ENCODE measurements around the gene CDKAL1.

Gene CDKAL1

DNA sequence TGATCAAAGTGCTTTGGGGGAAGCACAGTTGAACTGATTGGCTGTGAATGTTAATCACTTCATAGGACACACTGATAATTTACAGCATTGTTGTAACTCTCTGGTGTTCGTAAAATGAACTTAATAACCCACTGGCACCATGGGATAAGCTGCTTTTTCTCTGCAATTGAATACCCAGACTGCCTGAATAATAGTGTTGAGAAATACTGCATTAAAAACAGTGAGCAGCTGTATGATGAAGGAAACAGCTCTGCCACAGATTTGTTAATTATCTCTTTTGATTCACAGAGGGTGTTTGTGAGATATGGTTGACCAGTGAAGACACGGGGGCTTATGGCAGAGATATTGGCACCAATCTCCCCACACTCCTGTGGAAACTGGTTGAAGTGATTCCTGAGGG, 420.9 kb downstream of the CDKAL1 start:
- Histone ChIP-seq H3K9ac (ENCODE audit: low read length) (peak overlapping the region; percentile 77), H3K36me3 (replicated peaks; ENCODE audit: low read depth, low read length) (no peaks in the 10 kb centered on the region), H3K4me1 (ENCODE audit: low read length) (peaks cover 64% of the 10 kb centered on the region), H4K20me1 (ENCODE audit: insufficient read depth, low read length) (no peaks in the 10 kb centered on the region), H2AFZ (ENCODE audit: low read depth, low read length) (peak overlapping the region; percentile 33; the same call in 1 of the 2 replicates), H3K4me3 (ENCODE audit: low read length) (peak overlapping the region; percentile 71), H3K27me3 (ENCODE audit: low read depth, low read length) (no peaks in the 10 kb centered on the region), H3K79me2 (ENCODE audit: low read length) (no peaks in the 10 kb centered on the region), H3K4me2 (ENCODE audit: low read length) (peak overlapping the region; percentile 96), H3K27ac (ENCODE audit: low read length) (peak overlapping the region; percentile 97), H3K9me3 (ENCODE audit: insufficient read depth, low read length) (no peaks in the 10 kb centered on the region)
- TF ChIP-seq, protein P1, sequence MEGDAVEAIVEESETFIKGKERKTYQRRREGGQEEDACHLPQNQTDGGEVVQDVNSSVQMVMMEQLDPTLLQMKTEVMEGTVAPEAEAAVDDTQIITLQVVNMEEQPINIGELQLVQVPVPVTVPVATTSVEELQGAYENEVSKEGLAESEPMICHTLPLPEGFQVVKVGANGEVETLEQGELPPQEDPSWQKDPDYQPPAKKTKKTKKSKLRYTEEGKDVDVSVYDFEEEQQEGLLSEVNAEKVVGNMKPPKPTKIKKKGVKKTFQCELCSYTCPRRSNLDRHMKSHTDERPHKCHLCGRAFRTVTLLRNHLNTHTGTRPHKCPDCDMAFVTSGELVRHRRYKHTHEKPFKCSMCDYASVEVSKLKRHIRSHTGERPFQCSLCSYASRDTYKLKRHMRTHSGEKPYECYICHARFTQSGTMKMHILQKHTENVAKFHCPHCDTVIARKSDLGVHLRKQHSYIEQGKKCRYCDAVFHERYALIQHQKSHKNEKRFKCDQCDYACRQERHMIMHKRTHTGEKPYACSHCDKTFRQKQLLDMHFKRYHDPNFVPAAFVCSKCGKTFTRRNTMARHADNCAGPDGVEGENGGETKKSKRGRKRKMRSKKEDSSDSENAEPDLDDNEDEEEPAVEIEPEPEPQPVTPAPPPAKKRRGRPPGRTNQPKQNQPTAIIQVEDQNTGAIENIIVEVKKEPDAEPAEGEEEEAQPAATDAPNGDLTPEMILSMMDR (IDR thresholded peaks at IDR 0.05; ENCODE audit: low read depth, low read length): no peak
- TF ChIP-seq EZH2phosphoT487 (IDR thresholded peaks at IDR 0.05; ENCODE audit: low read depth): no peak

DNA sequence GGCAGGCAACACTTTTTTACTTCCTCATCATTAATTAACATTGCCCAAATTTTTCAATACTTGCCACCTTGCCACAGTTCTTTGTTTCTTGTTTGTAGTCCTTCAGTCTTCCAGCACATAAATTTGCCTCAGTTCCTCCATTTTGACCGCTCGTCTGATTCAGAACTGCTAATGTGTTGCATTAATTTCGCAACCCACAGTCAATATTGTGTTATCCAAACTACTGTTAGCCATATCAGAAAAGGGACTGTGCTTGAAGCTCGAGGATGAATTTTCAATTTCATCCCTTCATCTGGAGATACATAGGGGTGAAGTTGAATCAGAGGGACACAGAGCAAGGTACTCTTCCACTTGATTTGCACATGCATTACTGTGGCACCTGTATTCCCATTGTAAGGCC, 421.5 kb downstream of the CDKAL1 start:
- Histone ChIP-seq H3K4me2 (ENCODE audit: low read length) (peak overlapping the region; percentile 96), H3K79me2 (ENCODE audit: low read length) (no peaks in the 10 kb centered on the region), H3K27ac (ENCODE audit: low read length) (peak overlapping the region; percentile 97), H3K9ac (ENCODE audit: low read length) (peak overlapping the region; percentile 31; the same call in 1 of the 2 replicates), H3K9me3 (ENCODE audit: insufficient read depth, low read length) (no peaks in the 10 kb centered on the region), H3K4me1 (ENCODE audit: low read length) (peaks cover 64% of the 10 kb centered on the region), H2AFZ (ENCODE audit: low read depth, low read length) (no peak overlapping the region), H3K27me3 (ENCODE audit: low read depth, low read length) (no peaks in the 10 kb centered on the region), H3K36me3 (replicated peaks; ENCODE audit: low read depth, low read length) (no peaks in the 10 kb centered on the region), H4K20me1 (ENCODE audit: insufficient read depth, low read length) (no peaks in the 10 kb centered on the region), H3K4me3 (ENCODE audit: low read length) (peak overlapping the region; percentile 71)
- TF ChIP-seq, protein P1 (IDR thresholded peaks at IDR 0.05; ENCODE audit: low read depth, low read length): no peak
- no peak for TF ChIP-seq EZH2phosphoT487 (IDR thresholded peaks at IDR 0.05; ENCODE audit: low read depth)

DNA sequence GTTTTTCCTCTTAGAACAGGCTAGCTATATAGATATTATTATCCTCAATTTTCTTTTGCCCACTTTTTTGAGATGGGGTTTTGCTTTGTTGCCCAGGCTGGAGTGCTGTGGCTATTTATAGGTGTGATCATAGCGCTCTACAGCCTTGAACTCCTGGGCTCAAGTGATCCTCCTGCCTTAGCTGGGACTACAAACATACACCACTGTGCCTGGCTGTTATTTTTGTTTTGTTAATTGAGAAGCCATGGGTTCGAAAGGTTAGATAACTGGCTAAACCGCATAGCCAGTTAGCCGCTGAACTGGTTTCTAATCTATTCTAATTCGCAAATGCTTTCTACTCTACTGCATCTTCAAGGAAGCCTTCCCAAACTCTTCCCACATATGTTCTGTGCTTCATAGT, 425.8 kb downstream of the CDKAL1 start:
- H3K9me3 ChIP-seq (ENCODE audit: insufficient read depth, low read length): no peaks in the 10 kb centered on the region
- no peak overlapping the region for H3K4me3 ChIP-seq (ENCODE audit: low read length)
- no peaks in the 10 kb centered on the region for H4K20me1 ChIP-seq (ENCODE audit: insufficient read depth, low read length)
- no peak overlapping the region for H3K27ac ChIP-seq (ENCODE audit: low read length)
- no peaks in the 10 kb centered on the region for H3K27me3 ChIP-seq (ENCODE audit: low read depth, low read length)
- no peak overlapping the region for H3K4me2 ChIP-seq (ENCODE audit: low read length)
- no peak overlapping the region for H2AFZ ChIP-seq (ENCODE audit: low read depth, low read length)
- no peaks in the 10 kb centered on the region for H3K36me3 ChIP-seq (replicated peaks; ENCODE audit: low read depth, low read length)
- no peak for TF ChIP-seq EZH2phosphoT487 (IDR thresholded peaks at IDR 0.05; ENCODE audit: low read depth)
- TF ChIP-seq, protein P1 (IDR thresholded peaks at IDR 0.05; ENCODE audit: low read depth, low read length): no peak
- H3K4me1 ChIP-seq (ENCODE audit: low read length): peaks cover 35% of the 10 kb centered on the region
- H3K79me2 ChIP-seq (ENCODE audit: low read length): no peaks in the 10 kb centered on the region
- H3K9ac ChIP-seq (ENCODE audit: low read length): no peak overlapping the region

DNA sequence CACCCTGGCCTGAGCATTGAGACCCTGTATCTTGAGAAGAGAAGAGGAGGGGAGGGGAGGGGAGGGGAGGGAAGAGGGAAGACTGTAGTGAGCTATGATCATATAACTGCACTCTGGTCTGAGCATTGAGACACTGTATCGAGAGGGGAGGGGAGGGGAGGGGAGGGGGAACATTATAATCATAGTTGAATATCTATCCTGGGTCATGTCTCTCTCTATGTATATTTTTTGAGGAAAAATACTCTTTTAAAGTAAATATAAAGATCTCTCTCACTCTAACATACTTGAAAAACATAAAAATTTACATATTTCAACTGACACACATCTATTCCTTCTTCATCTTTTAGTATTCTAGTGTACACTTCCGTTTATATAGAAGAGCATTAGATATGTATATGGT, 431.0 kb downstream of the CDKAL1 start:
- H3K27me3 ChIP-seq (ENCODE audit: low read depth, low read length): no peaks in the 10 kb centered on the region
- H3K27ac ChIP-seq (ENCODE audit: low read length): no peak overlapping the region
- TF ChIP-seq EZH2phosphoT487 (IDR thresholded peaks at IDR 0.05; ENCODE audit: low read depth): no peak
- TF ChIP-seq, protein P1 (IDR thresholded peaks at IDR 0.05; ENCODE audit: low read depth, low read length): no peak
- H3K36me3 ChIP-seq (replicated peaks; ENCODE audit: low read depth, low read length): no peaks in the 10 kb centered on the region
- no peak overlapping the region for H2AFZ ChIP-seq (ENCODE audit: low read depth, low read length)
- no peaks in the 10 kb centered on the region for H4K20me1 ChIP-seq (ENCODE audit: insufficient read depth, low read length)
- no peaks in the 10 kb centered on the region for H3K79me2 ChIP-seq (ENCODE audit: low read length)
- H3K4me1 ChIP-seq (ENCODE audit: low read length): peaks cover 3% of the 10 kb centered on the region; the same call in 1 of the 2 replicates
- H3K9ac ChIP-seq (ENCODE audit: low read length): no peak overlapping the region
- no peak overlapping the region for H3K4me3 ChIP-seq (ENCODE audit: low read length)
- no peaks in the 10 kb centered on the region for H3K9me3 ChIP-seq (ENCODE audit: insufficient read depth, low read length)
- H3K4me2 ChIP-seq (ENCODE audit: low read length): no peak overlapping the region
